Putamen (tissue), 1 donor: ENCODE measurements around the gene TSHZ1.

ENCODE experiments used
- DNase-seq: peaks from one replicate; pipeline ENCODE4 v3.0.0-alpha.2; 2016; ENCODE audit warnings: low spot score

Gene TSHZ1

GRCh38 chr18:75246721-75247610 lies 36.4 kb downstream of the TSHZ1 start:
- no peak for DNase-seq

- DNase-seq: peak; percentile 35
Measured at GRCh38 chr18:75247611-75248421, 37.2 kb downstream of the TSHZ1 start.

DNA sequence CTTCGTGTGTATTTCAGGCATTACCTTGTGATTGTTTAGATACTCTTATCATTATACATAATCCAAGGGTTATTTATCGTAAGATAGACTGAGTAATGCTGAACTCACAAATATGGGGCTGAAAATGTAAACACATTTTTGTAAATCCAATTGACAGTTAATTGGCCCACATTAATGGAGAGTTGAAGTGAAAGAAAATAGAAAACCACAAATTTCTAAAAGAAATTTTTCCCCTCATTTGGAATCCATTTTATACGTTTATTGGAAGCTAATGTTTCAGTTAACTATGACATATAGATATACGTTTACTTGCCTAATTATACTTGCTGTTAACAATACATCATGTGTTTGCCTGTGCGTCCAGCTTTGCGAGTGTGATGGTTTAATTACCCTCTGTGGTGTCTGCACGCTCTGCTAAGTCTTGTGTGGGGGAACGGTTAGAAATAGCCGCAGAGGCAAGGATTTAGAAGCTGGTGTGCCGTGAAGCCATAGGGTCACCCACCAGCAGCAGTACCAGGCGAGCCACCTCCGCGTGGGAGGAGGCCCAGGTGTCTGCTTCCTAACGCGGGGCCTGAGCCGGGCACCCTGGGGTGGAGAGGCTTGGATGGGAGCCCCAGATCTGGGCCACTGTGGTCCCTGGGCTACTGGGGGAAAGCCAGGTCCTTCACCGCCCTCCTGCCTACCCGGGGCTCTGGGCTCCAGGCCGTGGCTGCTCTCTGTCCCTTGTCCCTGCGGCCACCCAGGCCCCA lies 38.0 kb downstream of the TSHZ1 start:
- DNase-seq: no peak

DNA sequence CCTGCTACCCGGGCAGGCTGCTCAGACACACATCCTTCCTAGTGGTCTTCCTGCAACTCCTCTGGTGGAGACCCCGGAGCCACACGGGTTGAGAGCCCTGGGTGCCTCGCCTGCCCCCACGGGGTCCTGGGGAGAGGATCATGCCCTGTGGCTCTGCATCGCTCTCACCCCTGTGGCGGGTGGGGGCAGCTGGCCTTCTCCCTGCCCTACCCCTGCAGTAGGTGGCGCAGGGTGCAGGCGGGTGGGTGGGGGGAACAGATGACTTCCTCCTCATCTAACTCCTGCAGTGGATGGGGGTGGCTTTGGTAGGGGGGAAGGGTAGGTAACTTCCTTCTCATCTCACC lies 38.5 kb downstream of the TSHZ1 start:
- DNase-seq: no peak

- no peak for DNase-seq
Measured at GRCh38 chr18:75249672-75250470, 39.3 kb downstream of the TSHZ1 start.

DNA sequence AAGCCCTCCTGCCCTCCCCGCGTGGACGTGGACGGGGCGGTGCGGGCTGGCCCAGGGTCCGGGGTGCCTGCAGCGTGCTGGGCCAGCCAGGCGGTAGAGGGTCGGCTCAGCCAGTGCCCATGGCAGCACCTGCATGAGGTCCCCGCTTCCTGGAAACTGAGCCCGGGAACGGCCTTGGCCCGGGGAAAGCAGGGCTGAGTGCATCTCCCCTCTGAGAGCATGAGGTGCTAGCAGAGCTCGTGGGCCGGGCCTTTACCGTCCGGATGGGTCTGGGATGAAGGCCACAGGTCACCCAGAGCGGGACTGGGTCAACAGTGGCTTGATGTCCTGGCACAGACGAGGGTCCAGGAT lies 39.8 kb downstream of the TSHZ1 start:
- DNase-seq: no peak

GRCh38 chr18:75251466-75251865 lies 40.9 kb downstream of the TSHZ1 start:
- no peak for DNase-seq

- no peak for DNase-seq
Measured at GRCh38 chr18:75252136-75252535, 41.5 kb downstream of the TSHZ1 start.

DNA sequence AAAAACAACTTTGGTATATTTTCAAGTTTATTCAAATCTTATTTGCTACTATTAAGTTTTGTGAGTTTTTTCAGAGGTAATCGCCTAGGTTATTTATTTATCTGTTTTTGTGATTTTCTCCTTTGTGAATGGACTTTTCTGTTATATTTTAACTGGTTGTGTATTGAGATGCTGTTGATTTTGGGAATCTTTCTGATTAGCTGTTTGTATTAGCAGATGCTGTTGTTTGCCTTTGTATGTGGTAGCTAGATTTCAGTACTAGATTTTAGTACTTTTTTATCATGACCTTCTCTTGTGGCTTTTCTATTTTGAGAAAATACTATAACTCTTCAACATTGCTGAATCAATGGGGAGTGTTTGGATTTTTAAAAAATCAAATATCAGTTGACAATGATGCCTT lies 42.4 kb downstream of the TSHZ1 start:
- DNase-seq: no peak

DNA sequence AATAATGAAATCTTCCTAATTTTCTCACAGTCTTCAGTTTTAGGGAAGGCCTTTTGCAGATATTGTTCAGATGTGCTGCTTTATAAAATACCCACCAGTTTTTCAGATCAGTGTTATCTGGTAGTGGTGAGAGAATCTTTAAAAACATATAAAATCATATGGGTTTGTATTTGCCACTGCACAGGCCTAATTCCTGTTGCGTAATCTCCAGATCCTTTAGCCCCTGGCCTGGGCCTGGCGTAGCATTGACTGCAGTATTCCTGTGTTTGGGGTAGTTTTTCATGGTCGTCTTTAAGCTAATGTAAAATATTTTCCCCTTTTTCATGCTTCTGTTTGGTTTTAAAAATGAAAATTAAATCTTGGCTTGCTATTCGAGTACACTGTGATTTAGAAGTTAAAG lies 43.2 kb downstream of the TSHZ1 start:
- no peak for DNase-seq

- no peak for DNase-seq
Measured at GRCh38 chr18:75255094-75255493, 44.5 kb downstream of the TSHZ1 start.

- DNase-seq: no peak
Measured at GRCh38 chr18:75256376-75256775, 45.8 kb downstream of the TSHZ1 start.

DNA sequence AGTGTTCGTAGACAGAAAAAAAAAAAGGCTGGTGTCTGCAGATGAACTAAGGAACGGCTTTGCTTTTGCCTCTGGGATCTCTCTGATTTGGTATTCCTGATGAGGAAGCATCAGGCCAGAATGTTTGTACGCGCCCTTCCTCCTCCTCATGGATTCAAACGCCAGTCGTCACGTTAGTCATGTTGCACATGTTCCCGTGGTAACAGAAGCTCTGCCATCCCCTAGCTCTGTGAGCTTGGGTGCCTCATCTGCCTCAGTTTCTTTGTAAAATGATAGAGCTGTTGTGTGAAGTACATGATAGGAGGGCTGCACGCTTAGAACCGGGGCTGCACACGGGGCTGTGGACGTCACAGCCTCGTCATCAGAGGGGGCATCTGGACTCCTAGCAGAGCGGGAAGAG lies 47.0 kb downstream of the TSHZ1 start:
- DNase-seq: no peak

DNA sequence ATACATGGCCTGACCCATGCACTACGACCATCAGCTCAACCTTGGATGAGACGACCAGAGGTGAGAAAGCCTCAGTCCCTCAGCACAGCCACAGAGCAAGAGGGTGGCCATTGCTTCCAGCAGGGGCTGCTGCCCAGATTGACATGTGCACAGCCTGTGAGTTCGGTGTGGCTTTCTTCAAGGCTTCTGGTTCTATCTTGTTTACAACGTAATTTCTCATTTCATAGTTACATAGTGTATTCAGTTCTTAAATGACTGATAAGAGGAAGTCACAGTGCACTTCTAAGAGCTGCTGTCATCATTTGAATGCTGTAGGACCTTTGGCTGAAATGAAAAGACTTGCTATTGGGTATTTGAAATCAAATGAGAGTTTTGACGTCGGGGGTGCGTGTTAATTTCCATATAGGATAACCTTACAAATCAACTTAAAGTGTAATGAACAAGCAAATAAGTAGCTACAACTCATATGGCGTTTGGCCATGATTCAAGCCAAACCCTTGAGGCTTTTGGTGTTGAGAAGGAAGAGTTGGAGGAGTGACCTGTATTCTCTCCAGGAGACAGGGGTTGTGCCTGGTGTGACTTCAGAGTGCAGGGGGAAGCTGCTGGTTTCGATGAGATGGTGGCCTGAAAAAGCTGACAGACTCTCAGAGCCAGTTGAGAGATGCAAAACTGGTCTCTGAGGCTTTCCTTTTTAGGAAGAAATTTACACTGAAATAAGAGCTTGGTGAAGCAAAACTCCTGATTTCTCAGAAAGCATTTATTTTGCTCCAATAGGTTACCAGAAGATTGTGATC lies 51.0 kb downstream of the TSHZ1 start:
- no peak for DNase-seq

- DNase-seq: no peak
Measured at GRCh38 chr18:75262511-75262910, 51.9 kb downstream of the TSHZ1 start.

DNA sequence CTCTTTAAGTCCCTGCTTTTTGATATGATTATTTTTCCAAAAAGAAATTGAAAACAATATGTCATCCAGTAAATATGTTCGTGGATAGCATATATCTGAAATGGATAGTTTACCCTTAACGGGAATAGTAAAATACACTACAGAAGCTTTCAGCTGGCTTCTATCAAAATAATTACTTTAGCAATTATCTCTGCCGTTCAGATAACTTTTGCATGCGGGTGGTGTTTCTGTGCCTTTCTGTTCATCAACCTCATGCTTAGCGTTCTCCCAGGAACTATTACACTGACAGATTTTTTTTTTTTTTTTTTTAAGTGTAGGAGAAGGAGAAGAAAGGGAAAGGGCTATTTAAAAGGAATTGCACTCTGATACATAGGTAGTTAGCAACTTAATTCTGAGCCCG lies 53.6 kb downstream of the TSHZ1 start:
- DNase-seq: no peak

DNA sequence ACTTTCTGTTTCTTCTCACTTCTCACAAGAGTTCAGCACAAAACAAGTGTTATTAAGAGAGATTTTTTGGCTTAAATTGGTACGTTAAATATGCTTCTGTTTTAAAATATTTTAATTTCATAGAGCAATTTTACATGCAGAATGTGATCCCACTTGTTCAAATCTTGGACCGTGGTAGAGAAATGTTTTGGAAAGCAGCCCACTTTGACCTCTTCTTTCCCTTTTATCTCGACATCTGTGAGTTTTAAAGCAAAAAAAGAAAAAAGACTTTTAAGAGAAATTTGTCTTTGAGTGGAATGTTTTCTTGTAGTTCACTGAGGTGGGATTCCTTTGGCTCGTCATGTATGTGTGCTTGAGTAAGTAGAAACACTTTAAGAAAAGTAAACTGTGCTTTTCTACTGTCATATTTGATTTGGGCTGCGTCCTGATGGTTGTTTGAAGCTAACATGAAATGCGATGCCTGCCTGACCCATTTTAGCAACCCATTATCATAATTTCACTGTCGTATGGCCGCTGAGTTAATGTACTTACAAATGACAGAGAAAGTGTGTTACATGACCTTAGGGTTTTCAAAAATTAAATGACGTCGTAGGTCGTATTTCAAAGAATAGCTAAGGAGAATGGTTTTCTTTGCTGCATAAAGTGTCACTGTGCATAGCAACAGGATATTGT lies 54.5 kb downstream of the TSHZ1 start:
- no peak for DNase-seq

GRCh38 chr18:75265872-75266271 lies 55.3 kb downstream of the TSHZ1 start:
- no peak for DNase-seq

- DNase-seq: no peak
Measured at GRCh38 chr18:75267643-75268363, 57.2 kb downstream of the TSHZ1 start.

DNA sequence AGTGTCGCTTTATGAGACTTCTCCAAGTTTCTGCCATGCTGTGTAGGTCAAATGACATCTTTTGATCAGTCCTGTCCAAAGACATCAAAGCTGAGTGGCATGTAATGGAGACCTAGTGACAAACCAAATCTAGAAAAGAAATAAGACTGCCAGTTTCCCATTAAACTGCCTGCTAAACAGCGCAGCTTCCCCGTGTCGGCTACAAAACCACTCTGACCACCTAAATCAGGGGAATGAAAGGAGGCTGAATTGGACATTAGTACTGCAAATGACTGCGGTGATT lies 57.7 kb downstream of the TSHZ1 start:
- DNase-seq: no peak
